GM18909 (cell line): Measurements from ENCODE around the gene IDH3A.

Experiments used
- ATAC-seq: cut with Tn5 transposase; IDR thresholded peaks from one replicate; pipeline ENCODE4 v1.9.1; 2021; ENCODE audit warnings: mild to moderate bottlenecking; ENCODE audit not compliant: unreplicated experiment, poor library complexity

The IDH3A gene

DNA sequence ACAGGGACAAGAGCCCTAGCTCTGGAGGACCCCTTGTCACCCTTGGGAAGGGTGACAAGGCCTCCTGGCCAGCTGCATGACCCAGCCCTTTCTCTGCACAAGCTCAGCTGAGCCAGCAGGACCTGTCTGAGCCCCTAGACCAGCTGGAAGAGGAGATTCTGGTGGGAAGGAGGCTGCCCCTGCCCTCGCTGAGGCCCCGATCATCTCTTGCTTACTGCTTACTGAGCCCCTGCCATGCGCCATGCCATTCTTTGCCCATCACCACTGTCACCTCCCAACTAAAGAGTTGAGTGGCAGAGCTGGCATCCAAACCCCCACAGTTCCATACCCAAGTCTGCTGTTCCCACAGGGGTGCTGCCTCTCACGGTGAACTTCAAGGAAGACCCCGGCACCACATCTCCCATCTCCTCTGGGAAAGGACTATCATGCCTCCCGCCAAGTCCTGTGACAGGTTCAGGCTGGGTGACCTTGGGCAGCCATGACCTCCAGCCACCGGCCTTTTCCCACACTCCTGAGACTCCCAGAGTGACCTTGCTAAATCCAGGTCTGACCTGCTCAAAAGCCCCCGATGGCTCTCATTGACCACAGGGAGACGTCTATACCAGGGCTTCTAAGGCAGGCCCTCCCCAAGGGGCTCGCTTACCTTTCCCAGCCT is 51.2 kb downstream of the IDH3A start:
- no peak for ATAC-seq

DNA sequence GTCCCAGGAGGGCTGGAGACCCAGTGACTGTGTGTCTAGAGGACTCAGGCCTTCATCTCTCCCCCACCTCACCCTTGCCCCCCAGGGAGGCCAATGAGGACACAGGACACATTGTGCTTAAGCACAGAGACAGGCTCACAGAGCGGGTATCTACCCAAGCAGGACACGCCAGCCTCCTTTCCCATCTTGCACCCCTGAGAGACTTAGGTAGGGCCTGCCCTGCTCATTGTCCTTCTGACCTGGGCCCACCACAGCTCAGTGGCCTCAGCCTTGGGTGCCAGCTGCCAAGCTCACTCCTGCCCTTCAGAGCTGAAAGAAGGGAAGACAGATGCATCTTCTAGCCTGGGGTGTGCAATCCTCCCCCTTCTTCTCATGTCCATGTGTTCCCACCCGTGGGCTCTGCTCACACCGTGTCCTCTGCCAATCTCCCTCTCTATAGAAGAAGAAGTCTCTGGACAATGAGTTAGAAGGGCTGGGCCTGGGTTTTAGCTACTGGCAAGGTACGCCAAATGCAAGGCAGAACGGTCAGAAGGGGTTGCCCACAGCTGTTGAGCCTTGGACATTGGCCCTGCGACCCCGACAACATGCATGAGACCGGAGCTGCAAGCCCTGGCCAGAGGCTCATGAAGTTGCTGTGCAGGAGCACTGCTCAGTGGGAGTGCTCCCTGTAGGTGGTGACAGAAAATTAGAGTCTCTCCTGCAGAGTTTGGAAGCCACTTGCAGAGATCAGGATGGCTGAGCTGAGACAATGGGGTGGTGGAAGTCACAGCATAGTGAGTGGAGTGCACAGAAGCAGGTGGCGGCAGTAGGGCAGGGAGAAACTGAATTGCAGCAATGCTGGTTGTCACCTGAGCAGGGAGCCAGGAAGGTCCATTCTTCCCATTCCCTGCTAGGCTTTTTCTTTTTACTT is 52.4 kb downstream of the IDH3A start:
- ATAC-seq, result no peak

DNA sequence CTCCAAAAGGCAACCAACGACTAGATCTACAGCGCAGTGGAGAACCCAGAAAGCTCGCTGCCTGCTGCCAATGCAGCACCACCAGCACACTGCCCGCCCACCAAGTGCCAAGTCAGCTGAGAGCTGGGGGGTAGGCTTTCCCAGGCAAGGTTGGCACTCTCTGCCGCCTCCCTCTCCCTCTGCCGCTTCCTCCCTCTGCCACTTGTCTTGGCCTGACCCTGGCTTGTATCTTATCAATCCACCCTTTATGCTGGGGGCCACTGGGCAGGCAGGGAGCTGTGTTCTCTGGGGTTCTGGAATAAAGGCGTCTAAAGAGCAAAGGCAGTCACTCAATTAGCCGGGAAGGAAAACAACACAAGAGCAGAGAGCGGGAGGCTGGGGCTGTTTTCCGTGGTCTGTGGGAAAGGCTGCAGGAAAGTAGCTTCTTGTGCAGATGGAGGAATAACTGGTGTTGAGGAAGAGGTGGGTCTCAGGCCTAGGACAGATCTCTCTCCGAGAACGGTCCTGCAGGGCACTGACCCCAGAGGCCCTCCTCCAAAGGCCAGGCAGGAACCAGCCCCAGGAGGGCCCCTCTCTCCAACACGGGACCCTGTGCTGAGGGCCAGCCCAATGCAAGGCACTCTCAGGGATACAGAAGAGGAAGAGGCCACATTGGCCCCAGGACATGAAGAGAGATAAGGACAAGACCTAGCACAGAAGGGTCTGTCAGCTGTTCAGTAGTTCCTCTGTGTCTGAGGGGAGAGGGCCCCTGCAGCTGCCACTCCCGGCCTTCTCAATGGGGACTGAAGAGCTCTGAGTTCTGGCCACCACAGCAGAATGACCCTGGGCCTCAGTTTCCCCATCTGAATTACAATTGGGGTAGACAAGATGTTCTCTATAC is 54.4 kb downstream of the IDH3A start:
- ATAC-seq, result no peak

DNA sequence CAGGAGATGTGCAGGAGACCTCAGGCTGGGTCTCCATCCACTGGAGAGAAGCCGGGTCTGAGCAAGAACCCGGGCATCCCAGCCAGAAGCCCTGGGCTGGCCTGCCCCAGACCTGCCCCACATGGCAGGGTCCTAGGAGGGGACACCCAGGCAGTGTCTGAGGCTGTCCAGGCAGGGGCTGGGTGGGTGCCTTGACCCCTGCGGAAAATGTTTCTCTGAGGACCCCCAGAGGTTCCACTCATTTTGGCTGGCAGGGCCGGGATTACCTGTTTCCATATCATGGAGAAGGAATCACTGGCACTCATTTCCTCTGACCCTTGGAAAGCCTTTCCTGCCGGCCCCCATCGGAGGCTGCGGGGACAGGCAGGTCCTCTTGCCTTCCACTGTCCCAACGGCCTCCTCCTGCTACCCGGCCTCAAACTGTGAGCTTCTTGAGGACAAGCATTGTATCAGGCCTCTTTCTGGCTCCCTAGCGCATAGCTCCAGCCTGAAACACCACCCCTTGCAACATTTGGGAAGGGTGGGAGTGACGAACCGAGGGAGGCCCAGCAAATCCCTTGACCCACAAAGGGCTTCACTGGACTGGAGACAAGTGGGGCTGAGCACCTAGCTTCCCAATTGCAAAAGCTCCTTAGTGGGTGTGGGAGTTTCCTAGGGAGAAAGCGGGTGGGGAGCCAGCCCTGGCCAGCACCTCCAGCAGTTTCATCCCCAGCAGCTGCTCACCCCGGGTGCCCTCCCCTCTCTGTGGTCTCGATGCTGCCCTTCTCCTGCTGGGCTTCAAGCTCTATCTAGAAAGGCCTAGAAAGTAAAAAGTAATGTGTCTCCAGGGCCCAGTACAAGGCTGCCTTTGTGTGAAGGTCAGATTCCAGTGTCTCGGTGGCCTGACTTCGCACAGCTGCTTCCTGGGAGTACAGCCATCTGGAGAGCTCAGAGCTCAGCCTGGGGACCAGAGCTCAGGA is 55.5 kb downstream of the IDH3A start:
- ATAC-seq, result no peak

DNA sequence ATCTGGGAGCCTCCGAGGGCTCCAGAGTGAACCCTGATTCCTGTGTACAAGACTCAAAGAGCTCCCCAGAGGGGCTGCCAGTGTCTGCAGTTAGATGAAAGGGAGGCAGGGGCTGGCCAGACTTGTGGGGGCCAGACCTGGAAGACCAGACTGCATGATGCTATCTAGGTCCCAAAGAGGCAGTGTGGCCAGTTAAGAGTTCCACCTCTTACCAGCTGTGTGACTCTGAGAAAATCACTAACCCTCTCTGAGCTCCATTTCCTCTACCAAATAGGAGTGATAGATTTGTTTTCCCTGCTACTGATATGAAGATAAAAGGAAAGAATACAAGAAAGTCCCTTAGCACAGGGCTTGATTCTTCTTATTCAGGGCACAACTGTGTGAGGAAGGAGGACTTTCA is 56.2 kb downstream of the IDH3A start:
- ATAC-seq, result no peak

DNA sequence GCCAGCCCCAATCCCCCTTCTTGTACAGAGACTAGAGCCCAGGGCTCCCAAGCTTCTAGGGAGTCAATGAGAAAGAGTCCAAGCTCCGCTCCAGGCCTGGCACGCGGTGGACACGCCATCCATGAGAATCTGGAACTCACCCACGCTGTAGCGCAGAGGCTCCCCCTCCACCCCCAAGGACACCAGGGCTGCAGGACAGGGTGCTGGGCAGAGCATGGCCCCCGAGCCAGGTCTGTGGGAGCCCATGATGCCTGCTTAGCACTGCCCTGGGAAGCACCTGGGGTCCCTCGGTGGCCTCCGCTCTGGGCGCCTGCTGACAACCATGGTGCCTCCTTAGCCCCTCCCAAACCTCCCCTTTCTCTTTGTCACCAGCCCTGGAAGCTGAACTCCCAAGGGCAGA is 56.7 kb downstream of the IDH3A start:
- no peak for ATAC-seq

DNA sequence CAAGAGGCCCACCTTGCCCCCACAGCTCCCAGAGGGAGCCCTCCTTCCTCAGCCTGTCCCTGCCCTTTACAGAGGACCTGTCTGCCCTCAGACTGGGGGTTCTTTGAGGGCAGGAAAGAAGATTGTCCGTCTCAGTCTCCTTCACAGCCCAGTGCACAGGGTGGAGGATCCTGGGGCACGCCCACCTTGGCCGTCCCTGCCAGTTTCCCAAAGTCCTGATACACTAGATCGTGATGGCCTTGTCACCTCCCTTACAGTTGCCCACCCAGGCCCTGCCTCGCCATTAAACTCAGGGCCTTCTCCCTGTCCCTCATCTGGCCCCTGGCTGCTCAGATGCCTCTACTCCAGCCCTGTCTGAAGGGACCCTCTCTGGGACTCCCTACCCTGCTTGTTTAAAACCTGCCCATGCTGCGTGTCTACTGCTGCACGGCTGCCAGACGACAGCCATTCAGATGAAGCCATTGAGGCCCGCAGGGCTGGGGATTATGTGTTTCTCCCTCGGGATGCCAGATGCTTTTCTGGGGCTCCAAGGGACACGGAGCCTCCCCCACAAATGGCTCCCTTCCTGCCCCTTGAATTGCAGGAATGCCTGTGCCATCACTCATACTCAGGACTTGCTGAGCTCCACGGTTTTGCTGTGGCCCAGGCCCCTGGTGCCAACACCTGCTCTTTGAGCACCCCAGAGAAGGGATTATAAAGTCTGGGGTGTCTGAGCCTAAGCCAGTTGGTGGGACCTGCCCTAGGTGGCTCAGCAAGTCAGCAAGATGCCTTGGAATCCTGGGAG is 57.4 kb downstream of the IDH3A start:
- ATAC-seq, result no peak

DNA sequence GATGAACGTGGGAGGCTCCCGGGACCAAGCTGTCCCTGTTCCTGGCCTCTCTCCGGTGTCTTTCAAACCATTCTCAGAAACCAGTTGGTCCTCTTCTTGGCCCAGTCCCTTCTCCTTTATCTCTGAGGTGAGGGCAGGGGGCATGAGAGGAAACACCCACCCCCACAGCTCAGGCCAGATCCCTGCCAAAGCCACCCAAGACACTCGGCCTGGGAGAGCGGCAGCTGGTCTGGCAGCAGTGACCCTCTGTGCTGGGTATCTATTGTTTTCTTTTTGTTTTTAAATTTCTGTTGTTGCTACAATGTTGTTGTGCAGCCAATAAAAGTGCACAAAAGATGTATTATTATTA is 57.9 kb downstream of the IDH3A start:
- ATAC-seq, result no peak

DNA sequence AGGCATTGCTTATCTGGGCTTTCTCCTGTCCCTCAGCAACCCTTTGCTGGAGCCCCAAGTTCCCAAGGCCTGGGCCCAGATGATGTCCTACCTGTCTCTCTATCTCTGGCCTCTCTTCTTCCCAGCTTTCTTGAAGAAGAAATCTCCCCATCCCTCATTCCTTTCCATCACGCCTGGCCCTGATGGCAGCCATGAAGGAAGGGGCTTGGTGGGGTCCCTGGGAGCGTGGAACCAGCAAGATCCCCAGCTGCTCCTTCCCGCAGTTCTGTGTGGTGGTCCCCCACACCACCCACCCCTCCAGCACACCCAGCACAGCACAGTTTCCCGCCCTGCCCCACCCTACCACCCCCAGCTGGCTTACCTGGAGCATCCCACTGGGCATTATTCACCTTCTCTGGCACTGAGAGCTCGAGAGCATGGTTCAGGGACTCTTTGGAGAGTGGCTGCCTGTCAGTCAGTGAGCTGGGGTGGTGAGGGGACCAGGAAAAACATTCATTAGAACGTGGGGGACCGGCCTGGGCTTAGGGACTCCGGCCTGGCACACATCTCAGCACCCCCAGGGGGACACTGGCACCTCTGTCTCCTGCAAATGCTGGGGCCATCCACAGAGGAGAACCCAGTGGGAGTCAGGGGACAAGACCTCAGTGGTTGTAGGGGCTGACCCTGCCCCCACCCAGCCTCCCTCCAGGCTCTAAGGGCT is 58.6 kb downstream of the IDH3A start:
- no peak for ATAC-seq

DNA sequence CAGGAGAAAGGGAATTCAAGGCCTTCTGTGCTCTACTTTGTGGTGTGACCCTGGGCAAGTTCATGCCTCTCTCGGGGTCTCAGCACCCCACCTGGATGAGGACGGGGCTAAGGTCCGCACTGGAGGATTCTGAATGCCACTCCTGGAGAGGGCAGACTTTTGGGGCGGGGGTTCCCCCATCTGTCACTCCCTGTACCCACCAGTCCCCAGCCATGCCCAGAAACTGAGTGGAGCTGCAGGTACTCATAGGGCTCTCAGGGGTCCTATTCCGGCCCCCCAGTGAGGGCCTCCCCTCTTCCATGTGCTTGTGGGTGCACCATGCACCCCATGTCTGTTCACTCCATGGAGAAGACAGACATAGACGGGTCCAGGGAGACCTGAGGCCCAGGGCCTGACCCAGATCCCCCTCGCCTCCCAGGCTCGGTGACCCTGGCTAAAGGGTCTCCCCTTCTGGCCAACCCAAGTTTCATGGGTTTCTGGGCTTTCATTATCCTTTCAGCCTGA is 59.2 kb downstream of the IDH3A start:
- ATAC-seq, result no peak

DNA sequence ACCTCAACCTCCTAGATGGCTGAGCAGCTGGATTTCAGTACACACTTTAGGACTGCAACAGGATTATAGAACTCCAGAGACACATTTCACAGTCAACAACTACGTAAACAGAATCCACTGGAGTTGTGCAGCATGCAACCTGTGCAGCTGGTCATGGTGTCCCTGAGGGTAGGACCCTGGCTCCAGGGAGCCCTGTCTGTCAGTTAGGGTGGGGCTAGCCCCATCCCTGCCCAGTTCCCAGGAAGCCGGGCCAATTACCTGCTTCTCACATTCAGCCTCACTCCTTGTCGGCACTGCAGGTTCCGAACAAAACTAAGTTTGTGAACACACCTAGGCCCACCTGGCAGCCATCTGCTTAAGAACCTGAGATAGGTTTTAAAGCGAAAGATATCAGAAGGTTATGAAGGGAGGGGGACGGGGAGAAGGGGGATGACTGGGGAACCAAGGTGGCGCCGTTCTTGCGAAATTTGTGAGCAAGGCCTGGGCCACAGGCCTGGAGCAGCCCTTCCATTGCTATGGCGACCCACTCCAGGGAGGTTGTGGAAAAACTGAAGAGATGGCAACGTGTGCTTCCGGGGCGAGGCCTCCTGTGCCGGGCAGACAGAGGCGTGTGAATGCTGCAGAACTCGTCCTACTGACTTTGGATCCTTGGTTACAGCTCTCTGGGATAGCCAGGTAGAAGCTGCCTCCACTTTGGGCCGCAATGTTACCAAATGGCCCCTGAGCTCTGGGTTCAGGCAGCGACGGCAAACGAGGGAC is 59.9 kb downstream of the IDH3A start:
- no peak for ATAC-seq

DNA sequence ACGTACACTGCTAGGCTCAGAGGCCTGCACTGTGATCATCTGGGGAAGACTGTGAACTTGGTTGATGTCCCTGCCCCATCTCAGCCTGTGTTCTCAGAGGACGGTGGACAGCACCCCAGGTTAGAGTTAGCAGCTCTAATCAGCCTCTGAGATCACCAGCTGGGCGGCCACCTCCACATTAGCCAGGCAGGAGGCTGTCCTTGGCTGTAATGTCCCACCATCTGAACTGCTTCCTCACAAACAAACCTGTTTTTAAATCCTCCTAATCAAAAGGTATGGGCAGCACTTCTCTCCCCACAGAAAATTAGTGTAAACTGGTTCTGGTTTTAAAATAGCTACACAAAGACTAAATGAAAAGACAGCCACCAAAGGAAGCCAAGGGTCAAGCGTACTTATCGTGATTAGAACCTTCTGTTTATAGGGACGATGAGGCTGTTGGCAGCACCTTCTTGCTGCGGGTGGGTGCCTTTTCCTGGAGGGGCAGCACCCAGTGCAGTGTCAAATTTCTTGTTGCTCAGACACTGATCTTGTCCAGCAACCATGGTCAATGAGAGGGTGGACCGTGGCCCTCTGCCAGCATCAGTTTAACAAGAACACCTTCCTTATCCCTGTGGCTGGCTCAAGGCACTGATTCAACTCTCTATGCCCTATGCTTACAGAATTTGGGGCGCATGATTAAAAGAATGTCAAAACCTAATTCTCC is 60.6 kb downstream of the IDH3A start:
- ATAC-seq, result no peak

DNA sequence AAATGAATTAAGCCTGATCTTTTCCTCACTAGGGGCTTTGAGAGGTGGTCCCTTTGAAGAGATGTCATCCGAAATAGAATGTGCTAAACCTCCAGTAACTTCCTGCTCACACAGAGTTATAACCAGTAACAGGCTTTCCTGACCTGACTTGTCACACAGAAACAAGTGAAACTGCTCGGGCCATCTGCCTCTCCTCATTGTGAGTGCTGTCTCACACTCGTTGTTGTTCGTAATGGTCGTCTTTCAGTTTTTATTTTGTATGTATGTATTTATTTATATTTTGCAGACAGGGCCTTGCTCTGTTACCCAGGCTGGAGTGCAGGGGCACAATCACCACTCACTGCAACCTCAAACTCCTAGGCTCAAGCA is 61.2 kb downstream of the IDH3A start:
- no peak for ATAC-seq

DNA sequence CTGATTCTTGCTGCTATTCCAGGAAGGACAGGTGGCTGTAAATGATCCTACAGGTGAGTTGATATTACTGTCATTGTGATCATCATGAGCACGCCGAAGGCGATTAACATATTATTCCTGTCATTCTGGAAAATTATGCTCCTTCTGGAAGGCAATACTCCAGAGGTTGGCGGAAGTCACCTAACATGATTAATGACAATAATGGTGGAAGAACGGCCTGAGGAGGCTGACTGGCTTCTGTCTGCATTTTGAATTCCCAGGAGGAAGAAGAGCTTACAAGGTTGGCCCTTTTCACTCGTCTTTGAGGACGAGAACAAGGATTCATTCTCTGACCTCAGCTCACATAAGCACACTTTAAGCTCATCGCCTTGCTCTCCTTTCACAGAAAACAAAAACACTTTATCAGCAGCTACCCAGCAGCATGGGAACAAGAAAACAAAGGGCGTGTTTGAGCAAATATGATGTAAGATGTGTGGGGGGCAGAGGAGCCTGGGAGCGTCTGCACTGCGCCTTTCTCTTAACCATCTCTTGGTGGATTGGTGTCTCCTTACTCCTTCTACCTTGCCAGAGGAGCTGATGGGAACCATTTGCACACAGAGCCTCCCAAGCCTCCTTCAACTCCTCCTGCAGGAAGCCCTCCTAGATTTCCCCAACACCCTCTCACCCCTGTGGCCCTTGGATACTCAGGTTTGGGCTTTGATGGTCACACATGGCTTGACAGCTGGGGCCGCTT is 62.2 kb downstream of the IDH3A start:
- ATAC-seq, result no peak

DNA sequence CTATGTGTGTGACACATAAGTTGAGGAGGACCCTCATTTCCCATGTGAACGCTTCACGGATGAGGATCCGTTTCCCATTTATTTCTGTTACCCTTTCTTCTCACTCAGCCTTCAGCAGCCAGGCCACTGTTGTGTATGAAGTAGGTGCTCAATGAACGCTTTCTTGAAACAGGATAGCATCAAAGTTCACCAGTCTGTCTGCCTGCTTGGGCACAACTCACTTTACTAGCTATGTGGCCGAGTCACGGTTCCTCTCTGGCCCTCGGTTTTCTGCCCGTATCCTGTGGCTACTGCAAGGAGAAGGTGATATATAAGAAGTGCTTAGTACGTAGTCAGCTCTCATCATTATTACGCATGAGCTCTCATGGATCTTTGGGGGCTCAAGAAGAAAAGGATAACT is 62.8 kb downstream of the IDH3A start:
- no peak for ATAC-seq
